Measurements from ENCODE around the gene KCNF1. TPM values are rescaled to one million over a fixed set of nuclear protein-coding genes. Genes with fewer than 3 reads are reported as not detected.

KCNF1 gene
- total RNA-seq, 1 donor from 2014 or later = not detected

DNA sequence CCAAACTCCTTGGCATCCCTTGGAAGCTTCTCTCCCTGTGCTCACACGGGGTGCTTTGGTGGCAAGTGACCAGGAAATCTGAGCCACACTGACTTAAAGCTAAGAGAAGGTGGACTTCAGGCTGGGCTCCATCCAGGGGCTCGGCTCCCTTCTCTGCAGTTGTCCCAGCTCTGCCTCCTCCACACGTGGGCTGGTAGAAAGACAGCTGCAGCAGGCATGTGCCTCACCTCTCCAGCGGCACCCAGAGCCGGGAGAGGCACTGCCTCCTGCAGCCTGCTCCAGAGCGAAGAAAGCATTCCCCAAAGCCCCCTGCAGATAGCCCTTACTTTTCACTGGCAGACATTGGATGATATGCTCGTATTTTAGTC, 11.3 kb downstream of the KCNF1 start:
- no peak for DNase-seq
- Histone ChIP-seq H3K9me3 (no peaks in the 10 kb centered on the region), H3K27ac (no peak overlapping the region), H3K36me3 (no peaks in the 10 kb centered on the region), H3K27me3 (ENCODE audit: low read depth) (peaks cover 5% of the 10 kb centered on the region), H3K4me1 (no peaks in the 10 kb centered on the region), H3K4me3 (no peak overlapping the region)
- ATAC-seq = no peak
- intact Hi-C loops (cut with DNase I) = no loop called here
- TF ChIP-seq, protein P1, sequence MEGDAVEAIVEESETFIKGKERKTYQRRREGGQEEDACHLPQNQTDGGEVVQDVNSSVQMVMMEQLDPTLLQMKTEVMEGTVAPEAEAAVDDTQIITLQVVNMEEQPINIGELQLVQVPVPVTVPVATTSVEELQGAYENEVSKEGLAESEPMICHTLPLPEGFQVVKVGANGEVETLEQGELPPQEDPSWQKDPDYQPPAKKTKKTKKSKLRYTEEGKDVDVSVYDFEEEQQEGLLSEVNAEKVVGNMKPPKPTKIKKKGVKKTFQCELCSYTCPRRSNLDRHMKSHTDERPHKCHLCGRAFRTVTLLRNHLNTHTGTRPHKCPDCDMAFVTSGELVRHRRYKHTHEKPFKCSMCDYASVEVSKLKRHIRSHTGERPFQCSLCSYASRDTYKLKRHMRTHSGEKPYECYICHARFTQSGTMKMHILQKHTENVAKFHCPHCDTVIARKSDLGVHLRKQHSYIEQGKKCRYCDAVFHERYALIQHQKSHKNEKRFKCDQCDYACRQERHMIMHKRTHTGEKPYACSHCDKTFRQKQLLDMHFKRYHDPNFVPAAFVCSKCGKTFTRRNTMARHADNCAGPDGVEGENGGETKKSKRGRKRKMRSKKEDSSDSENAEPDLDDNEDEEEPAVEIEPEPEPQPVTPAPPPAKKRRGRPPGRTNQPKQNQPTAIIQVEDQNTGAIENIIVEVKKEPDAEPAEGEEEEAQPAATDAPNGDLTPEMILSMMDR (IDR thresholded peaks at IDR 0.05) = no peak

DNA sequence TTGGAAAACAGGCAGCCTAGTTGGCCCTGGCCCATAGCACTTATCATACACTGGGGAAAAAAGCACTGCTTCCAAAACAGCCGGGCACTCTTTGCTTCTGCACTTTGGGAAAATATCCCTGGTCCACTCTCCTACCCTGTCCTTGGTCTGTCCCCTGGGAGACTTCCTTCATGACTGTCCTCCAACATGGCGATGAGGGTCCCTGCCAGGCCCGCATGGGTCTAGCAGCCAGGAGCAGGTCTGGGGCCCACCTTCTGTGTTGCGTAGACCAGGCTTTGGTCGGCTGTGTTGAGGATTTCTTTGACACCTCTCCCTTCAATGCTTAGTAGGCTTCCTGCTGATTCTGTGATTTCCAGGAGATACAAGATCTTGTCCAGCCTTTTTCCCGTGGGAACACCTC, 12.2 kb downstream of the KCNF1 start:
- no peak overlapping the region for H3K4me3 ChIP-seq
- TF ChIP-seq, protein P1 (IDR thresholded peaks at IDR 0.05) = no peak
- DNase-seq (no peak), ATAC-seq (no peak)
- peaks cover 5% of the 10 kb centered on the region for H3K27me3 ChIP-seq (ENCODE audit: low read depth)
- no peak overlapping the region for H3K27ac ChIP-seq
- intact Hi-C loops (cut with DNase I) = no loop called here
- H3K4me1 ChIP-seq = no peaks in the 10 kb centered on the region
- no peaks in the 10 kb centered on the region for H3K36me3 ChIP-seq
- H3K9me3 ChIP-seq = no peaks in the 10 kb centered on the region

DNA sequence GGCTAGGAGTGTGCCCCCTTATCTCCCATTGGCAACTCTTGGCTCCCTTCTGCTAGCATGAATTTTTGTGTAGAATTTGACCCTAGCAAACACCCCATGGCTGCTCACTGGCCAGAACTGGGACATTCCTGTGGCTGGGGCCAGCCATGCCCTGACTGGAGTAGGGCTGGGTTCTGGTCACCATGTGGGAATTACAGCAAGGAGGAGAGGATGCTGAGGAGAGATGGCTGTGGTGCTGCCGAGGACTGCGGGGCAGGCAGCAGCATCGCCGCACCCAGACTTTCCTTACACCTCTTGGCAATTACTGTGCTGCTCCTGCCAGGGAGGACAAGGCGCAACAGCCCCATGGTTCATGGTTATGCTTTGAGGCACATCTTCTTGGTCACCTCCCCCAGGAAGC, 12.7 kb downstream of the KCNF1 start:
- no peak overlapping the region for H3K4me3 ChIP-seq
- no peak for ATAC-seq
- TF ChIP-seq, protein P1 (IDR thresholded peaks at IDR 0.05) = no peak

DNA sequence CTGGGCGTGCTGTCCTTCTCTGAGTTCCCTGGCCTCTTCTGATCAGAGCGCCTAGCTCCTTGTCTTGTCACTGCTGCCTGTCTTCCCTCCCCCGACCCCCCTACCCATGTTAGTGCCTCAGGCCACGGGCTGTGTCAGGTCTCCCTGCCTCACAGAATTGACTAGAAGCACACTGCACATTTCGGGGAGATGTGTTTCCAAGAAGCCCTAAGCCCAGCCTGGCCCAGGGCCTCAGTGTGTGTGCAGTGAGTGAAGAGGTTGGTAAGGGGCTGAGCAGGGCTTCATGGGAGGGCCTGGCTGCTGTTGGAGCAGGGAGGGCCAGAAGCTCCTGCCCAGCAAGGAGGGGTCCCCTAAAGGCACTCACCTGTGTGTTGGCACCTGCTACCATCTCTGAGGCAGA, 13.1 kb downstream of the KCNF1 start:
- no peak for ATAC-seq
- no peak overlapping the region for H3K27ac ChIP-seq
- no peaks in the 10 kb centered on the region for H3K36me3 ChIP-seq
- intact Hi-C loops (cut with DNase I) = no loop called here
- TF ChIP-seq, protein P1 (IDR thresholded peaks at IDR 0.05) = no peak
- no peak for DNase-seq
- H3K9me3 ChIP-seq = no peaks in the 10 kb centered on the region
- H3K4me3 ChIP-seq = no peak overlapping the region
- H3K27me3 ChIP-seq (ENCODE audit: low read depth) = peaks cover 5% of the 10 kb centered on the region
- no peaks in the 10 kb centered on the region for H3K4me1 ChIP-seq

More for the DNA sequence above, 12.7 kb downstream of the KCNF1 start:
- Histone ChIP-seq H3K9me3 (no peaks in the 10 kb centered on the region), H3K36me3 (no peaks in the 10 kb centered on the region), H3K4me1 (no peaks in the 10 kb centered on the region), H3K27ac (no peak overlapping the region), H3K27me3 (ENCODE audit: low read depth) (peaks cover 5% of the 10 kb centered on the region)
- DNase-seq = no peak
- intact Hi-C loops (cut with DNase I) = no loop called here

DNA sequence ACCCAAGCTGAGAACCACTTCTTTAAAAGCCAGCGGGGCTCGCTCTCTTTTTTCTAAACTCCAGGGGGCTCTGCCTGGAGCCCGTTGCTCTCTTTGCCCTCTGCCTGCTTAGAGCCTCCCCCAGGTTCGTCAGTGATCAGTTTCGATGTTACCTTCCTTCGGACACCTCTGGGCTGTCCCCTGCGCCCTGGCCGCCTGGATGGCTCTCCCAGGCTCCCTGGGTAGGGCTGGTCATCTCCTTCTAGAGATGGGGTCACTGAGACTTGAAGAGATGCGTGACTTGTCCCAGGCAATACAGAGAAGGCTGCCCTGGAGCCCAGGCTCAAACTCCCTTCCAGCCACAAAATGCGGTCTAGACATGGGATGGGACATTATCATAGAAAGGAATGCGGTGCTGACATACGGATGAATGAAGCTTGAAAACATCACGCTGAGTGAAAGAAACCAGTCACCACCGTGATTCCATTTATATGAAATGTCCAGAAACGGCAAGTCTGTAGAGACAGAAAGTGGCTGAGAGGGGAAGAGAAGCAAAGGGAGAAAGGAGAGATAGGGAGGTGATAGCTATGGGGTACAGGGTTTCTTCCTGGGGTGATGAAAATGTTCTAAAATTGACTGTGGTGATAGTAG, 14.6 kb downstream of the KCNF1 start:
- no peaks in the 10 kb centered on the region for H3K36me3 ChIP-seq
- DNase-seq (no peak), ATAC-seq (no peak)
- H3K4me1 ChIP-seq = no peaks in the 10 kb centered on the region
- H3K4me3 ChIP-seq = no peak overlapping the region
- intact Hi-C loops (cut with DNase I) = no loop called here
- no peak overlapping the region for H3K27ac ChIP-seq
- TF ChIP-seq, protein P1 (IDR thresholded peaks at IDR 0.05) = no peak
- H3K27me3 ChIP-seq (ENCODE audit: low read depth) = peaks cover 5% of the 10 kb centered on the region
- H3K9me3 ChIP-seq = no peaks in the 10 kb centered on the region

Measured in lower lobe of right lung (tissue), 2 donors.